Endothelial cell of umbilical vein (primary cell): ENCODE measurements around the gene FYN. TPM values are rescaled to one million over a fixed set of nuclear protein-coding genes. Genes with fewer than 3 reads are reported as not detected.

Source experiments
- BruUV-seq: library from RNA; stranded (reverse); fragments of 400-500 nt; replicated peaks from 2 replicates; lab custom pipeline; 2021; lab: Mats Ljungman, UMichigan
- CTCF ChIA-PET: fragments of 300-600, 350-600 bp; sonication (Branson Sonifier 250); formaldehyde crosslinking; loops from one replicate; lab custom pipeline; 2021; ENCODE audit warnings: antibody characterized with exemption, inconsistent platforms; lab: Charles Lee
- POLR2A ChIA-PET: fragments of 300-600, 350-600 bp; sonication (Branson Sonifier 250); formaldehyde crosslinking; loops from one replicate; lab custom pipeline; 2021; ENCODE audit warnings: antibody characterized with exemption, inconsistent platforms; lab: Charles Lee
- DNase-seq: peaks from one replicate; pipeline ENCODE4 v3.0.0-alpha.2; 2011; ENCODE audit warnings: low read depth, low spot score
- FAIRE-seq: peaks from 2 replicates; lab custom pipeline; 2011; peaks lifted over from hg19 to GRCh38; lab: Jason Lieb, UNC
- H2AFZ ChIP-seq: 2 replicates; pipeline ENCODE4 v1.6.0; 2012; ENCODE audit warnings: low read depth, low read length, control low read depth, inconsistent platforms
- H3K27ac ChIP-seq: 2 replicates; pipeline ENCODE4 v1.5.1; 2011; ENCODE audit warnings: low read depth, mild to moderate bottlenecking, control low read depth, low read length, moderate library complexity; ENCODE audit not compliant: insufficient read depth
- H3K27me3 ChIP-seq, 2 experiments: 2 replicates each; pipeline versions ENCODE4 v1.6.0 to v1.6.1; 2011; ENCODE audit warnings: low read length in 2 of 2, mixed read lengths in 1 of 2; ENCODE audit not compliant: control insufficient read depth in 2 of 2, insufficient read depth in 2 of 2
- H3K36me3 ChIP-seq, 2 experiments: 2 replicates in 1 of 2; 3 replicates in 1 of 2; pipeline ENCODE4 v1.5.1; 2011; ENCODE audit warnings: low read length in 2 of 2, mild to moderate bottlenecking in 1 of 2, moderate library complexity in 1 of 2; ENCODE audit not compliant: control insufficient read depth in 2 of 2, insufficient read depth in 2 of 2; ENCODE audit errors: extremely low read depth in 1 of 2
- H3K4me1 ChIP-seq: 3 replicates; pipeline ENCODE4 v1.5.1; 2011; ENCODE audit warnings: mild to moderate bottlenecking, low read length; ENCODE audit not compliant: control insufficient read depth, insufficient read depth; ENCODE audit errors: extremely low read depth
- H3K4me2 ChIP-seq: 2 replicates; pipeline ENCODE4 v1.6.1; 2011; ENCODE audit warnings: low read length, control low read depth, mixed read lengths; ENCODE audit not compliant: insufficient read depth
- H3K4me3 ChIP-seq, 3 experiments: fragments of 200-600 bp in 1 of 3; sonication (generic), shearing (Covaris generic) in 1 of 3; replicated peaks in 1 of 3; 2 replicates each; pipeline ENCODE4 v1.5.1; 2011 to 2016; ENCODE audit warnings: control low read depth in 3 of 3, low read length in 3 of 3, mild to moderate bottlenecking in 2 of 3, inconsistent platforms in 1 of 3, low read depth in 1 of 3, moderate library complexity in 1 of 3; ENCODE audit not compliant: insufficient read depth in 1 of 3
- H3K79me2 ChIP-seq: 2 replicates; pipeline ENCODE4 v1.6.0; 2012; ENCODE audit warnings: low read length, inconsistent platforms; ENCODE audit not compliant: control insufficient read depth, insufficient read depth
- H3K9ac ChIP-seq: replicated peaks from 2 replicates; pipeline ENCODE3; 2011; ENCODE audit warnings: low read length, control low read depth; ENCODE audit not compliant: insufficient read depth; ENCODE audit errors: extremely low read depth
- H3K9me1 ChIP-seq: replicated peaks from 3 replicates; pipeline ENCODE4 v1.6.0; 2011; ENCODE audit warnings: mild to moderate bottlenecking, low read length; ENCODE audit not compliant: control insufficient read depth, insufficient read depth; ENCODE audit errors: extremely low read depth
- H3K9me3 ChIP-seq: replicated peaks from 2 replicates; pipeline ENCODE4 v1.5.1; 2012; ENCODE audit warnings: low read length, inconsistent platforms; ENCODE audit not compliant: control insufficient read depth, insufficient read depth
- H4K20me1 ChIP-seq: replicated peaks from 2 replicates; pipeline ENCODE3; 2011; ENCODE audit warnings: mild to moderate bottlenecking, low read length; ENCODE audit not compliant: control insufficient read depth, insufficient read depth; ENCODE audit errors: extremely low read depth
- EZH2 ChIP-seq: IDR thresholded peaks from 2 replicates; pipeline ENCODE4 v1.6.1; 2012; ENCODE audit warnings: borderline replicate concordance, low read depth, mild to moderate bottlenecking, moderate library complexity, low read length, inconsistent platforms; ENCODE audit not compliant: severe bottlenecking
- FOS ChIP-seq: IDR thresholded peaks from 2 replicates; pipeline ENCODE4 v1.6.1; 2011; ENCODE audit warnings: mild to moderate bottlenecking, low read length, moderate library complexity, borderline replicate concordance; ENCODE audit not compliant: insufficient read depth
- MAX ChIP-seq: IDR thresholded peaks from 2 replicates; pipeline ENCODE4 v1.6.1; 2011; ENCODE audit not compliant: insufficient read depth, insufficient read length
- POLR2AphosphoS5 ChIP-seq: IDR thresholded peaks from 2 replicates; pipeline ENCODE4 v1.6.1; 2012; ENCODE audit warnings: low read depth, mild to moderate bottlenecking, control low read depth, low read length, moderate library complexity; ENCODE audit not compliant: insufficient read depth
- dilution Hi-C: fragments of 300-500 bp; cut with MboI; formaldehyde crosslinking; loops from one replicate; pipeline ENCODE4 v1.15.0; 2019; ENCODE audit warnings: low sequenced_read_pairs; ENCODE audit not compliant: extremely low pct_ligation_motif_present
- intact Hi-C: fragments of 100-400 bp; cut with micrococcal nuclease; formaldehyde crosslinking; loops from one replicate; pipeline ENCODE4 v1.10.0; 2022
- polyA plus RNA-seq, 4 experiments: library from polyadenylated mRNA; depleted of rRNA in 3 of 4; stranded (reverse) in 3 of 4; unstranded in 1 of 4; fragments of >200 nt; gene quantifications; 2 replicates each; pipeline versions ENCODE4 v1.2.1 to v1.2.3, GENCODE V29; 2011 to 2012; ENCODE audit warnings: missing spikeins in 1 of 4
- total RNA-seq: library from RNA; stranded (reverse); gene quantifications from 2 replicates; pipeline ENCODE4 v1.2.3, GENCODE V29; 2021
- TF ChIP-seq, protein P1 (sequence below), 2 donors: IDR thresholded peaks; 1 replicate in 1 of 2; 2 replicates in 1 of 2; pipeline ENCODE4 v1.5.1; 2011; ENCODE audit warnings: low read length in 2 of 2, mild to moderate bottlenecking in 2 of 2, moderate library complexity in 2 of 2, control low read depth in 1 of 2, inconsistent platforms in 1 of 2, low read depth in 1 of 2; ENCODE audit not compliant: insufficient read depth in 1 of 2; ENCODE audit errors: extremely low read depth in 1 of 2

Gene FYN
- total and polyA plus RNA-seq, 2 donors (not counting 3 experiments of a cell fraction or from before 2014, with no cell fraction given), result 69.0 to 143 TPM

- H3K4me2 ChIP-seq, result no peak overlapping the region
- H3K79me2 ChIP-seq, result peaks cover 84% of the 10 kb centered on the region
- BruUV-seq, result no TSS peak
- POLR2A ChIA-PET, result no interaction called here
- H3K4me1 ChIP-seq, result no peaks in the 10 kb centered on the region
- H3K9ac ChIP-seq, result no peak overlapping the region
- no peaks in the 10 kb centered on the region for H3K9me1 ChIP-seq
- H2AFZ ChIP-seq, result no peak overlapping the region
- dilution Hi-C loops, result no loop called here
- intact Hi-C loops, result no loop called here
- CTCF ChIA-PET, result interaction anchor here (0.9 to 2.4 kb wide), 4 partner anchors 11 to 181 kb away, joined by 3 to 6 read pairs (median 4); partner anchors contain the start of gene FYN
- no peaks in the 10 kb centered on the region for H3K9me3 ChIP-seq
- H3K4me3 ChIP-seq, result no peak overlapping the region
- H3K36me3 ChIP-seq, result no peaks in the 10 kb centered on the region
- no peak for TF ChIP-seq EZH2
- TF ChIP-seq, protein P1, sequence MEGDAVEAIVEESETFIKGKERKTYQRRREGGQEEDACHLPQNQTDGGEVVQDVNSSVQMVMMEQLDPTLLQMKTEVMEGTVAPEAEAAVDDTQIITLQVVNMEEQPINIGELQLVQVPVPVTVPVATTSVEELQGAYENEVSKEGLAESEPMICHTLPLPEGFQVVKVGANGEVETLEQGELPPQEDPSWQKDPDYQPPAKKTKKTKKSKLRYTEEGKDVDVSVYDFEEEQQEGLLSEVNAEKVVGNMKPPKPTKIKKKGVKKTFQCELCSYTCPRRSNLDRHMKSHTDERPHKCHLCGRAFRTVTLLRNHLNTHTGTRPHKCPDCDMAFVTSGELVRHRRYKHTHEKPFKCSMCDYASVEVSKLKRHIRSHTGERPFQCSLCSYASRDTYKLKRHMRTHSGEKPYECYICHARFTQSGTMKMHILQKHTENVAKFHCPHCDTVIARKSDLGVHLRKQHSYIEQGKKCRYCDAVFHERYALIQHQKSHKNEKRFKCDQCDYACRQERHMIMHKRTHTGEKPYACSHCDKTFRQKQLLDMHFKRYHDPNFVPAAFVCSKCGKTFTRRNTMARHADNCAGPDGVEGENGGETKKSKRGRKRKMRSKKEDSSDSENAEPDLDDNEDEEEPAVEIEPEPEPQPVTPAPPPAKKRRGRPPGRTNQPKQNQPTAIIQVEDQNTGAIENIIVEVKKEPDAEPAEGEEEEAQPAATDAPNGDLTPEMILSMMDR (IDR thresholded peaks at IDR 0.05; ENCODE audit: extremely low read depth in 1 of 2, insufficient read depth in 1 of 2, low read depth in 1 of 2, low read length in 2 of 2), result no peak
- no peak for TF ChIP-seq FOS
- no peak for TF ChIP-seq MAX
- no peak for TF ChIP-seq POLR2AphosphoS5
- H3K27ac ChIP-seq, result no peak overlapping the region
- no peaks in the 10 kb centered on the region for H3K27me3 ChIP-seq
- FAIRE-seq (no peak), DNase-seq (no peak)
- peaks cover 11% of the 10 kb centered on the region for H4K20me1 ChIP-seq
Measured at GRCh38 chr6:111862741-111863140, 10.5 kb downstream of the FYN start.
